ENCODE data around the gene TPRN. TPM values are rescaled to one million over a fixed set of nuclear protein-coding genes. Genes with fewer than 3 reads are reported as not detected.

The TPRN gene
- polyA plus RNA-seq, 1 of the 3 experiments (the other 2 are of a cell fraction) = 5.2 TPM

DNA sequence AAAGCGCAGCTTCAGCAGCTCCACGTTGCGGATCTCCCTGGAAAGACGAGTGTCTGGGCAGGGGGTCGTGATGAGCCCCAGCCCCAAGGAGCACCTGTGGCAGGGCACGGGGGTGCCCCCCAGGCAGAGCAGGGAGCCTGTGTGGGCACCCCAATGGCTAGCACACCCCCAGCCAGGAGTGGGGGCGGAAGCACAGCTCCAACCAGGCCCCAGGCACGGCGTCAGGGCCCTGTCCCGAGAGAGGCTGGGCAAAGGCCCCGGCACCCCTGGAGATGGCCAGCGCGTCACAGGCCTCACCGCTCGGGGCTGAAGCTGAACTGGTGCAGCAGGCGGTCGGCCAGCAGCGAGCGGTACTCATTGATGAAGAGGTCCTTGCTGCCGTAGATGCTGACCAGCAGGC is 20.1 kb downstream of the TPRN start:
- Histone ChIP-seq H3K4me3 (ENCODE audit: low read depth in 2 of 2, low read length in 1 of 2) (no peak overlapping the region), H3K9me3 (no peaks in the 10 kb centered on the region), H3K9ac (no peak overlapping the region), H4K20me1 (ENCODE audit: insufficient read depth) (no peaks in the 10 kb centered on the region), H3K27ac (ENCODE audit: low read depth in 2 of 2, low read length in 1 of 2) (no peak overlapping the region), H3K4me2 (no peak overlapping the region), H3K36me3 (replicated peaks in 1 of 2; ENCODE audit: control insufficient read depth in 1 of 2, insufficient read depth in 2 of 2, low read length in 1 of 2) (peaks cover 0 to 61% of the 10 kb centered on the region in 2 experiments), H3K79me2 (ENCODE audit: insufficient read depth) (no peaks in the 10 kb centered on the region), H3K4me1 (ENCODE audit: control insufficient read depth in 1 of 2, insufficient read depth in 2 of 2, low read depth in 1 of 2, low read length in 1 of 2) (peaks cover 0 to 2% of the 10 kb centered on the region in 2 experiments; a peak in 1 of 4 replicates), H3K9me2 (no peaks in the 10 kb centered on the region), H3F3A (replicated peaks; ENCODE audit: insufficient read depth) (no peaks in the 10 kb centered on the region), H3K27me3 (ENCODE audit: insufficient read depth) (no peaks in the 10 kb centered on the region), H2AFZ (ENCODE audit: low read depth) (no peak overlapping the region)
- ChIA-PET CTCF (interaction anchor here (1.7 kb wide), 1 partner anchor 56 kb away, joined by 5 read pairs; no protein-coding TSS in a partner anchor), POLR2A (interaction anchor here (0.7 kb wide), 1 partner anchor 9 kb away, joined by 3 read pairs; no protein-coding TSS in a partner anchor)
- no peak for DNase-seq
- 90% methylated on average over 5 of the region's 20 CpGs for WGBS (ENCODE audit: low lambda C conversion rate)
- no peak for TF ChIP-seq SIN3A (IDR thresholded peaks at IDR 0.05; ENCODE audit: borderline replicate concordance, low read depth, low read length)
- no peak for TF ChIP-seq FOXM1 (IDR thresholded peaks at IDR 0.05; ENCODE audit: low read depth)
- no peak for TF ChIP-seq CHD2 (IDR thresholded peaks at IDR 0.05; ENCODE audit: low read length, partially characterized antibody)
- no peak for TF ChIP-seq SMC3 (IDR thresholded peaks at IDR 0.05; ENCODE audit: low read depth, low read length)
- TF ChIP-seq, protein P1, sequence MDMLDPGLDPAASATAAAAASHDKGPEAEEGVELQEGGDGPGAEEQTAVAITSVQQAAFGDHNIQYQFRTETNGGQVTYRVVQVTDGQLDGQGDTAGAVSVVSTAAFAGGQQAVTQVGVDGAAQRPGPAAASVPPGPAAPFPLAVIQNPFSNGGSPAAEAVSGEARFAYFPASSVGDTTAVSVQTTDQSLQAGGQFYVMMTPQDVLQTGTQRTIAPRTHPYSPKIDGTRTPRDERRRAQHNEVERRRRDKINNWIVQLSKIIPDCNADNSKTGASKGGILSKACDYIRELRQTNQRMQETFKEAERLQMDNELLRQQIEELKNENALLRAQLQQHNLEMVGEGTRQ (IDR thresholded peaks at IDR 0.05; ENCODE audit: borderline replicate concordance, low read depth, low read length) = no peak
- no peak for TF ChIP-seq POLR2AphosphoS5 (IDR thresholded peaks at IDR 0.05; ENCODE audit: low read depth, low read length)
- no peak for TF ChIP-seq MXI1 (IDR thresholded peaks at IDR 0.05; ENCODE audit: low read depth, low read length)
- TF ChIP-seq EZH2phosphoT487 (IDR thresholded peaks at IDR 0.05; ENCODE audit: borderline replicate concordance, low read depth) = no peak
- TF ChIP-seq FOXJ3 (CRISPR knock-in tag; IDR thresholded peaks at IDR 0.05) = no peak
- TF ChIP-seq ELF1 (IDR thresholded peaks at IDR 0.05) = no peak
- no peak for TF ChIP-seq FOSL2 (IDR thresholded peaks at IDR 0.05; ENCODE audit: borderline replicate concordance, low read depth)
- no peak for TF ChIP-seq RCOR1 (IDR thresholded peaks at IDR 0.05; ENCODE audit: low read length)
- TF ChIP-seq, protein P2, sequence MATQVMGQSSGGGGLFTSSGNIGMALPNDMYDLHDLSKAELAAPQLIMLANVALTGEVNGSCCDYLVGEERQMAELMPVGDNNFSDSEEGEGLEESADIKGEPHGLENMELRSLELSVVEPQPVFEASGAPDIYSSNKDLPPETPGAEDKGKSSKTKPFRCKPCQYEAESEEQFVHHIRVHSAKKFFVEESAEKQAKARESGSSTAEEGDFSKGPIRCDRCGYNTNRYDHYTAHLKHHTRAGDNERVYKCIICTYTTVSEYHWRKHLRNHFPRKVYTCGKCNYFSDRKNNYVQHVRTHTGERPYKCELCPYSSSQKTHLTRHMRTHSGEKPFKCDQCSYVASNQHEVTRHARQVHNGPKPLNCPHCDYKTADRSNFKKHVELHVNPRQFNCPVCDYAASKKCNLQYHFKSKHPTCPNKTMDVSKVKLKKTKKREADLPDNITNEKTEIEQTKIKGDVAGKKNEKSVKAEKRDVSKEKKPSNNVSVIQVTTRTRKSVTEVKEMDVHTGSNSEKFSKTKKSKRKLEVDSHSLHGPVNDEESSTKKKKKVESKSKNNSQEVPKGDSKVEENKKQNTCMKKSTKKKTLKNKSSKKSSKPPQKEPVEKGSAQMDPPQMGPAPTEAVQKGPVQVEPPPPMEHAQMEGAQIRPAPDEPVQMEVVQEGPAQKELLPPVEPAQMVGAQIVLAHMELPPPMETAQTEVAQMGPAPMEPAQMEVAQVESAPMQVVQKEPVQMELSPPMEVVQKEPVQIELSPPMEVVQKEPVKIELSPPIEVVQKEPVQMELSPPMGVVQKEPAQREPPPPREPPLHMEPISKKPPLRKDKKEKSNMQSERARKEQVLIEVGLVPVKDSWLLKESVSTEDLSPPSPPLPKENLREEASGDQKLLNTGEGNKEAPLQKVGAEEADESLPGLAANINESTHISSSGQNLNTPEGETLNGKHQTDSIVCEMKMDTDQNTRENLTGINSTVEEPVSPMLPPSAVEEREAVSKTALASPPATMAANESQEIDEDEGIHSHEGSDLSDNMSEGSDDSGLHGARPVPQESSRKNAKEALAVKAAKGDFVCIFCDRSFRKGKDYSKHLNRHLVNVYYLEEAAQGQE (IDR thresholded peaks at IDR 0.05; ENCODE audit: low read depth, low read length) = no peak
- TF ChIP-seq, protein P3, sequence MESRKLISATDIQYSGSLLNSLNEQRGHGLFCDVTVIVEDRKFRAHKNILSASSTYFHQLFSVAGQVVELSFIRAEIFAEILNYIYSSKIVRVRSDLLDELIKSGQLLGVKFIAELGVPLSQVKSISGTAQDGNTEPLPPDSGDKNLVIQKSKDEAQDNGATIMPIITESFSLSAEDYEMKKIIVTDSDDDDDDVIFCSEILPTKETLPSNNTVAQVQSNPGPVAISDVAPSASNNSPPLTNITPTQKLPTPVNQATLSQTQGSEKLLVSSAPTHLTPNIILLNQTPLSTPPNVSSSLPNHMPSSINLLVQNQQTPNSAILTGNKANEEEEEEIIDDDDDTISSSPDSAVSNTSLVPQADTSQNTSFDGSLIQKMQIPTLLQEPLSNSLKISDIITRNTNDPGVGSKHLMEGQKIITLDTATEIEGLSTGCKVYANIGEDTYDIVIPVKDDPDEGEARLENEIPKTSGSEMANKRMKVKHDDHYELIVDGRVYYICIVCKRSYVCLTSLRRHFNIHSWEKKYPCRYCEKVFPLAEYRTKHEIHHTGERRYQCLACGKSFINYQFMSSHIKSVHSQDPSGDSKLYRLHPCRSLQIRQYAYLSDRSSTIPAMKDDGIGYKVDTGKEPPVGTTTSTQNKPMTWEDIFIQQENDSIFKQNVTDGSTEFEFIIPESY (IDR thresholded peaks at IDR 0.05; ENCODE audit: borderline replicate concordance, low read depth) = no peak
- no peak for TF ChIP-seq TEAD4 (IDR thresholded peaks at IDR 0.05; ENCODE audit: borderline replicate concordance, insufficient read depth)
- TF ChIP-seq NRF1 (IDR thresholded peaks at IDR 0.05; ENCODE audit: low read depth, low read length) = no peak
- TF ChIP-seq, protein P4, sequence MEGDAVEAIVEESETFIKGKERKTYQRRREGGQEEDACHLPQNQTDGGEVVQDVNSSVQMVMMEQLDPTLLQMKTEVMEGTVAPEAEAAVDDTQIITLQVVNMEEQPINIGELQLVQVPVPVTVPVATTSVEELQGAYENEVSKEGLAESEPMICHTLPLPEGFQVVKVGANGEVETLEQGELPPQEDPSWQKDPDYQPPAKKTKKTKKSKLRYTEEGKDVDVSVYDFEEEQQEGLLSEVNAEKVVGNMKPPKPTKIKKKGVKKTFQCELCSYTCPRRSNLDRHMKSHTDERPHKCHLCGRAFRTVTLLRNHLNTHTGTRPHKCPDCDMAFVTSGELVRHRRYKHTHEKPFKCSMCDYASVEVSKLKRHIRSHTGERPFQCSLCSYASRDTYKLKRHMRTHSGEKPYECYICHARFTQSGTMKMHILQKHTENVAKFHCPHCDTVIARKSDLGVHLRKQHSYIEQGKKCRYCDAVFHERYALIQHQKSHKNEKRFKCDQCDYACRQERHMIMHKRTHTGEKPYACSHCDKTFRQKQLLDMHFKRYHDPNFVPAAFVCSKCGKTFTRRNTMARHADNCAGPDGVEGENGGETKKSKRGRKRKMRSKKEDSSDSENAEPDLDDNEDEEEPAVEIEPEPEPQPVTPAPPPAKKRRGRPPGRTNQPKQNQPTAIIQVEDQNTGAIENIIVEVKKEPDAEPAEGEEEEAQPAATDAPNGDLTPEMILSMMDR (IDR thresholded peaks at IDR 0.05) = no peak
- TF ChIP-seq, protein P5, sequence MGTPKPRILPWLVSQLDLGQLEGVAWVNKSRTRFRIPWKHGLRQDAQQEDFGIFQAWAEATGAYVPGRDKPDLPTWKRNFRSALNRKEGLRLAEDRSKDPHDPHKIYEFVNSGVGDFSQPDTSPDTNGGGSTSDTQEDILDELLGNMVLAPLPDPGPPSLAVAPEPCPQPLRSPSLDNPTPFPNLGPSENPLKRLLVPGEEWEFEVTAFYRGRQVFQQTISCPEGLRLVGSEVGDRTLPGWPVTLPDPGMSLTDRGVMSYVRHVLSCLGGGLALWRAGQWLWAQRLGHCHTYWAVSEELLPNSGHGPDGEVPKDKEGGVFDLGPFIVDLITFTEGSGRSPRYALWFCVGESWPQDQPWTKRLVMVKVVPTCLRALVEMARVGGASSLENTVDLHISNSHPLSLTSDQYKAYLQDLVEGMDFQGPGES (IDR thresholded peaks at IDR 0.05; ENCODE audit: low read depth, low read length) = no peak
